IMR-90 (cell line): ENCODE measurements around the gene HOXA5. TPM values are rescaled to one million over a fixed set of nuclear protein-coding genes. Genes with fewer than 3 reads are reported as not detected.

Source experiments
- BHLHE40 ChIP-seq: fragments of 150-350 bp; IDR thresholded peaks from 2 replicates; pipeline ENCODE4 v1.6.1; 2016; ENCODE audit warnings: mild to moderate bottlenecking, low read depth, low read length
- ELK1 ChIP-seq: fragments of 150-350 bp; IDR thresholded peaks from 2 replicates; pipeline ENCODE4 v1.6.1; 2016; ENCODE audit warnings: low read depth, mild to moderate bottlenecking, low read length, moderate library complexity, borderline replicate concordance
- polyA plus RNA-seq, 3 experiments: library from polyadenylated mRNA; depleted of rRNA; stranded (reverse); fragments of >200 nt; gene quantifications; 2 replicates each; pipeline ENCODE4 v1.2.3, GENCODE V29; 2012; ENCODE audit warnings: low replicate concordance in 1 of 3
- total RNA-seq: library from RNA; depleted of rRNA; stranded (reverse); fragments of >200 nt; gene quantifications from 2 replicates; pipeline ENCODE4 v1.2.3, GENCODE V29; 2012

HOXA5 gene
- total and polyA plus RNA-seq, 2 of the 4 experiments (the other 2 are of a cell fraction): 19.9 to 29.4 TPM

- TF ChIP-seq ELK1: no peak
- TF ChIP-seq BHLHE40: no peak
These were observed 1.4 kb downstream of the HOXA5 start (continued) for GRCh38 chr7:27141923-27142579.
